Measurements from ENCODE around the gene AFAP1L2. TPM values are rescaled to one million over a fixed set of nuclear protein-coding genes. Genes with fewer than 3 reads are reported as not detected.

AFAP1L2 gene
- total RNA-seq, 2 donors from 2014 or later = 10.5 to 17.9 TPM

GRCh38 chr10:114294549-114294948, 109.8 kb downstream of the AFAP1L2 start:
- no peak for TF ChIP-seq CTCF (IDR thresholded peaks at IDR 0.05)
- no peak for TF ChIP-seq POLR2A (IDR thresholded peaks at IDR 0.05)
- no peak overlapping the region for H3K27ac ChIP-seq
- H3K36me3 ChIP-seq (replicated peaks in 1 of 2; ENCODE audit: insufficient read depth in 1 of 2, low read depth in 2 of 2) = peaks cover 0 to 11% of the 10 kb centered on the region in 2 donors

GRCh38 chr10:114293075-114293474, 111.2 kb downstream of the AFAP1L2 start:
- TF ChIP-seq CTCF (IDR thresholded peaks at IDR 0.05) (no peak), POLR2A (IDR thresholded peaks at IDR 0.05) (no peak)
- no peak for DNase-seq
- H3K4me1 ChIP-seq = no peaks in the 10 kb centered on the region
- peaks cover 0 to 9% (median 0%) of the 10 kb centered on the region in 3 donors for H3K9me3 ChIP-seq
- no peak overlapping the region for H3K4me3 ChIP-seq
- no peak overlapping the region for H3K27ac ChIP-seq
- intact Hi-C loops (cut with DNase I) = no loop called here
- H3K27me3 ChIP-seq = no peaks in the 10 kb centered on the region
- WGBS, 2 donors = 87 to 91% methylated on average over 5 of the region's 5 CpGs
- H3K36me3 ChIP-seq (replicated peaks in 1 of 2; ENCODE audit: insufficient read depth in 1 of 2, low read depth in 2 of 2) = peaks cover 0 to 11% of the 10 kb centered on the region in 2 donors
- ATAC-seq = no peak

More at GRCh38 chr10:114294549-114294948, 109.8 kb downstream of the AFAP1L2 start:
- peaks cover 0 to 9% (median 0%) of the 10 kb centered on the region in 3 donors for H3K9me3 ChIP-seq
- no peaks in the 10 kb centered on the region for H3K4me1 ChIP-seq
- no peak for ATAC-seq
- intact Hi-C loops (cut with DNase I) = no loop called here
- H3K27me3 ChIP-seq = no peaks in the 10 kb centered on the region
- no peak overlapping the region for H3K4me3 ChIP-seq
- no peak for DNase-seq

- 73 to 84% methylated on average over 8 of the region's 8 CpGs for WGBS, 2 donors
- ATAC-seq (no peak), DNase-seq (no peak)
- no peaks in the 10 kb centered on the region for H3K4me1 ChIP-seq
- no peaks in the 10 kb centered on the region for H3K27me3 ChIP-seq
- H3K36me3 ChIP-seq (replicated peaks in 1 of 2; ENCODE audit: insufficient read depth in 1 of 2, low read depth in 2 of 2) = peaks cover 0 to 1% of the 10 kb centered on the region in 2 donors
- H3K27ac ChIP-seq = no peak overlapping the region
- H3K9me3 ChIP-seq = peaks cover 0 to 9% (median 0%) of the 10 kb centered on the region in 3 donors
- TF ChIP-seq POLR2A (IDR thresholded peaks at IDR 0.05) (no peak), CTCF (IDR thresholded peaks at IDR 0.05) (no peak)
- intact Hi-C loops (cut with DNase I) = no loop called here
- H3K4me3 ChIP-seq = no peak overlapping the region
Measured at GRCh38 chr10:114291516-114291915, 112.8 kb downstream of the AFAP1L2 start.

GRCh38 chr10:114291076-114291475, 113.2 kb downstream of the AFAP1L2 start:
- Histone ChIP-seq H3K4me3 (no peak overlapping the region), H3K27me3 (no peaks in the 10 kb centered on the region), H3K27ac (no peak overlapping the region), H3K9me3 (peaks cover 0 to 8% (median 0%) of the 10 kb centered on the region in 3 donors), H3K4me1 (no peaks in the 10 kb centered on the region), H3K36me3 (replicated peaks in 1 of 2; ENCODE audit: insufficient read depth in 1 of 2, low read depth in 2 of 2) (no peaks in the 10 kb centered on the region)
- intact Hi-C loops (cut with DNase I) = no loop called here
- no peak for ATAC-seq
- TF ChIP-seq POLR2A (IDR thresholded peaks at IDR 0.05) (no peak), CTCF (IDR thresholded peaks at IDR 0.05) (no peak)
- WGBS, 2 donors = 74 to 87% methylated on average over 4 to 6 of the region's 7 CpGs
- DNase-seq = no peak

GRCh38 chr10:114290038-114290437, 114.3 kb downstream of the AFAP1L2 start:
- no peaks in the 10 kb centered on the region for H3K27me3 ChIP-seq
- no peak overlapping the region for H3K27ac ChIP-seq
- ATAC-seq (no peak), DNase-seq (no peak)
- H3K4me3 ChIP-seq = no peak overlapping the region
- H3K4me1 ChIP-seq = no peaks in the 10 kb centered on the region
- H3K36me3 ChIP-seq (replicated peaks in 1 of 2; ENCODE audit: insufficient read depth in 1 of 2, low read depth in 2 of 2) = no peaks in the 10 kb centered on the region
- intact Hi-C loops (cut with DNase I) = no loop called here
- TF ChIP-seq CTCF (IDR thresholded peaks at IDR 0.05) (no peak), POLR2A (IDR thresholded peaks at IDR 0.05) (no peak)
- no peaks in the 10 kb centered on the region for H3K9me3 ChIP-seq
- 93 to 97% methylated on average over 5 to 10 of the region's 10 CpGs for WGBS, 2 donors

Data from body of pancreas (tissue), 4 donors.